Measurements from ENCODE around the gene COMMD1. TPM values are rescaled to one million over a fixed set of nuclear protein-coding genes. Genes with fewer than 3 reads are reported as not detected.
"Not testable (repeated sequence)": the region's sequence is repeated elsewhere in the genome, so short reads cannot be mapped to it uniquely, and the experiment has no call there.

The COMMD1 gene
- polyA plus RNA-seq, 1 of the 3 experiments (the other 2 are of a cell fraction), result 32.5 TPM

GRCh38 chr2:62156861-62157496, 251.5 kb downstream of the COMMD1 start:
- CTCF ChIA-PET, result interaction anchor here (0.6 to 1.3 kb wide), 3 partner anchors 24 to 255 kb away, joined by 3 read pairs; no protein-coding TSS in a partner anchor
- H3K4me1 ChIP-seq (ENCODE audit: control insufficient read depth in 1 of 2, insufficient read depth in 2 of 2, low read depth in 1 of 2, low read length in 1 of 2), result peaks cover 0 to 5% of the 10 kb centered on the region in 2 experiments; a peak in 1 of 4 replicates
- H3K36me3 ChIP-seq (replicated peaks in 1 of 2; ENCODE audit: control insufficient read depth in 1 of 2, insufficient read depth in 2 of 2, low read length in 1 of 2), result no peaks in the 10 kb centered on the region
- H3K9me2 ChIP-seq, result no peaks in the 10 kb centered on the region
- H3K4me2 ChIP-seq, result no peak overlapping the region
- H2AFZ ChIP-seq (ENCODE audit: low read depth), result no peak overlapping the region
- DNase-seq, result no peak
- POLR2A ChIA-PET, result no interaction called here
- no peak for TF ChIP-seq GABPA (IDR thresholded peaks at IDR 0.05; ENCODE audit: low read depth)
- no peak for TF ChIP-seq EZH2phosphoT487 (IDR thresholded peaks at IDR 0.05; ENCODE audit: borderline replicate concordance, low read depth)
- no peak overlapping the region for H3K4me3 ChIP-seq (ENCODE audit: low read depth in 2 of 2, low read length in 1 of 2)
- H3K27me3 ChIP-seq (ENCODE audit: insufficient read depth), result no peaks in the 10 kb centered on the region
- H3K79me2 ChIP-seq (ENCODE audit: insufficient read depth), result no peaks in the 10 kb centered on the region
- no peaks in the 10 kb centered on the region for H4K20me1 ChIP-seq (ENCODE audit: insufficient read depth)
- H3K27ac ChIP-seq (ENCODE audit: low read depth in 2 of 2, low read length in 1 of 2), result no peak overlapping the region
- WGBS (ENCODE audit: low lambda C conversion rate), result 82% methylated on average over 4 of the region's 6 CpGs
- H3K9me3 ChIP-seq, result no peaks in the 10 kb centered on the region
- no peak overlapping the region for H3K9ac ChIP-seq
- no peaks in the 10 kb centered on the region for H3F3A ChIP-seq (replicated peaks; ENCODE audit: insufficient read depth)

- no peak for DNase-seq
- ChIA-PET POLR2A (no interaction called here), CTCF (interaction anchor here (0.9 to 1.3 kb wide), 3 partner anchors 23 to 158 kb away, joined by 3 read pairs; no protein-coding TSS in a partner anchor)
- WGBS (ENCODE audit: low lambda C conversion rate), result 86% methylated on average over 8 of the region's 9 CpGs
- Histone ChIP-seq H3K4me3 (ENCODE audit: low read depth in 2 of 2, low read length in 1 of 2) (no peak overlapping the region), H3K36me3 (replicated peaks in 1 of 2; ENCODE audit: control insufficient read depth in 1 of 2, insufficient read depth in 2 of 2, low read length in 1 of 2) (no peaks in the 10 kb centered on the region), H3K9me2 (no peaks in the 10 kb centered on the region), H3K4me1 (ENCODE audit: control insufficient read depth in 1 of 2, insufficient read depth in 2 of 2, low read depth in 1 of 2, low read length in 1 of 2) (peaks cover 0 to 11% of the 10 kb centered on the region in 2 experiments; a peak in 1 of 4 replicates), H3K79me2 (ENCODE audit: insufficient read depth) (no peaks in the 10 kb centered on the region), H3K27me3 (ENCODE audit: insufficient read depth) (no peaks in the 10 kb centered on the region), H3K9me3 (no peaks in the 10 kb centered on the region), H3K9ac (no peak overlapping the region), H3F3A (replicated peaks; ENCODE audit: insufficient read depth) (no peaks in the 10 kb centered on the region), H4K20me1 (ENCODE audit: insufficient read depth) (no peaks in the 10 kb centered on the region), H3K27ac (ENCODE audit: low read depth in 2 of 2, low read length in 1 of 2) (no peak overlapping the region), H3K4me2 (no peak overlapping the region), H2AFZ (ENCODE audit: low read depth) (no peak overlapping the region)
- TF ChIP-seq MXI1 (IDR thresholded peaks at IDR 0.05; ENCODE audit: low read depth, low read length), result no peak
- TF ChIP-seq RAD21 (IDR thresholded peaks at IDR 0.05; ENCODE audit: low read length), result no peak
- no peak for TF ChIP-seq GATA2 (CRISPR knock-in tag; IDR thresholded peaks at IDR 0.05)
- TF ChIP-seq JUND (IDR thresholded peaks at IDR 0.05), result no peak
- TF ChIP-seq SMC3 (IDR thresholded peaks at IDR 0.05; ENCODE audit: low read depth, low read length), result no peak
- no peak for TF ChIP-seq CTCF (IDR thresholded peaks at IDR 0.05)
- no peak for TF ChIP-seq TEAD4 (IDR thresholded peaks at IDR 0.05; ENCODE audit: borderline replicate concordance, insufficient read depth)
- TF ChIP-seq CHD2 (IDR thresholded peaks at IDR 0.05; ENCODE audit: low read length, partially characterized antibody), result no peak
- no peak for TF ChIP-seq EP300 (IDR thresholded peaks at IDR 0.05; ENCODE audit: borderline replicate concordance in 1 of 2, low read depth in 1 of 2, low read length in 1 of 2)
These were observed 253.1 kb downstream of the COMMD1 start for GRCh38 chr2:62158444-62159121.

GRCh38 chr2:62160691-62161090, 255.2 kb downstream of the COMMD1 start:
- WGBS (ENCODE audit: low lambda C conversion rate), result 96% methylated on average over 9 of the region's 9 CpGs
- H3K4me2 ChIP-seq; H3K27me3 ChIP-seq (ENCODE audit: insufficient read depth); H4K20me1 ChIP-seq (ENCODE audit: insufficient read depth); DNase-seq; CTCF ChIA-PET; H3K9me3 ChIP-seq; H3K9me2 ChIP-seq; H3F3A ChIP-seq (replicated peaks; ENCODE audit: insufficient read depth); H3K27ac ChIP-seq (ENCODE audit: low read depth in 2 of 2, low read length in 1 of 2); POLR2A ChIA-PET; H3K9ac ChIP-seq; H3K4me3 ChIP-seq (ENCODE audit: low read depth in 2 of 2, low read length in 1 of 2); H3K79me2 ChIP-seq (ENCODE audit: insufficient read depth); H2AFZ ChIP-seq (ENCODE audit: low read depth); H3K36me3 ChIP-seq (replicated peaks in 1 of 2; ENCODE audit: control insufficient read depth in 1 of 2, insufficient read depth in 2 of 2, low read length in 1 of 2): not testable (repeated sequence)
- peaks cover 0 to 11% of the 10 kb centered on the region in 2 experiments; a peak in 1 of 4 replicates for H3K4me1 ChIP-seq (ENCODE audit: control insufficient read depth in 1 of 2, insufficient read depth in 2 of 2, low read depth in 1 of 2, low read length in 1 of 2)
